H9 (cell line): ENCODE results near the gene UQCC2. TPM values are rescaled to one million over a fixed set of nuclear protein-coding genes. Genes with fewer than 3 reads are reported as not detected.

Experiments used
- DNase-seq: peaks from one replicate; pipeline ENCODE4 v3.0.0-alpha.2; 2017
- H2AFZ ChIP-seq: one replicate; pipeline ENCODE4 v1.6.1; 2013; ENCODE audit warnings: mild to moderate bottlenecking, low read length, control low read depth, moderate library complexity
- H2AK5ac ChIP-seq: 2 replicates; pipeline ENCODE4 v1.6.1; 2013; ENCODE audit warnings: low read length, control low read depth, mixed read lengths; ENCODE audit not compliant: insufficient read length
- H2BK120ac ChIP-seq: one replicate; pipeline ENCODE4 v1.6.1; 2013; ENCODE audit warnings: low read depth, mild to moderate bottlenecking, low read length, control low read depth, inconsistent platforms; ENCODE audit not compliant: poor library complexity, severe bottlenecking
- H2BK12ac ChIP-seq: 2 replicates; pipeline ENCODE4 v1.6.1; 2013; ENCODE audit warnings: low read length, control low read depth, mixed read lengths, low read depth; ENCODE audit not compliant: insufficient read length
- H2BK15ac ChIP-seq: 2 replicates; pipeline ENCODE4 v1.6.1; 2013; ENCODE audit warnings: low read depth, low read length, control low read depth
- H2BK20ac ChIP-seq: one replicate; pipeline ENCODE4 v1.6.1; 2013; ENCODE audit warnings: low read depth, mild to moderate bottlenecking, low read length, control low read depth, inconsistent platforms; ENCODE audit not compliant: poor library complexity, severe bottlenecking
- H2BK5ac ChIP-seq: 2 replicates; pipeline ENCODE4 v1.6.1; 2013; ENCODE audit warnings: low read length, control low read depth, mixed read lengths; ENCODE audit not compliant: insufficient read length
- H3K14ac ChIP-seq: 2 replicates; pipeline ENCODE4 v1.6.1; 2013; ENCODE audit warnings: low read length, control low read depth; ENCODE audit not compliant: insufficient read depth
- H3K18ac ChIP-seq: 2 replicates; pipeline ENCODE4 v1.6.1; 2013; ENCODE audit warnings: low read depth, mild to moderate bottlenecking, mixed read lengths, low read length, control low read depth; ENCODE audit not compliant: insufficient read length
- H3K23ac ChIP-seq: 2 replicates; pipeline ENCODE4 v1.6.1; 2013; ENCODE audit warnings: low read length, control low read depth, mixed read lengths, low read depth; ENCODE audit not compliant: insufficient read length
- H3K23me2 ChIP-seq: 2 replicates; pipeline ENCODE4 v1.6.1; 2013; ENCODE audit warnings: low read depth, mild to moderate bottlenecking, mixed read lengths, low read length, control low read depth; ENCODE audit not compliant: insufficient read length, poor library complexity, severe bottlenecking
- H3K27ac ChIP-seq: 2 replicates; pipeline ENCODE4 v1.5.1; 2013; ENCODE audit warnings: low read length, control low read depth, mixed read lengths, low read depth; ENCODE audit not compliant: insufficient read length
- H3K27me3 ChIP-seq: 2 replicates; pipeline ENCODE4 v1.6.1; 2013; ENCODE audit warnings: low read length, control low read depth, inconsistent platforms; ENCODE audit not compliant: insufficient read depth
- H3K4ac ChIP-seq: 2 replicates; pipeline ENCODE4 v1.6.1; 2013; ENCODE audit warnings: low read depth, mild to moderate bottlenecking, control low read depth, inconsistent platforms, low read length, moderate library complexity
- H3K4me1 ChIP-seq: 2 replicates; pipeline ENCODE4 v1.6.1; 2013; ENCODE audit warnings: low read length, control low read depth, inconsistent platforms; ENCODE audit not compliant: insufficient read depth
- H3K4me2 ChIP-seq: 2 replicates; pipeline ENCODE4 v1.6.1; 2013; ENCODE audit warnings: low read length, control low read depth, mixed read lengths; ENCODE audit not compliant: insufficient read length, insufficient read depth
- H3K56ac ChIP-seq: 2 replicates; pipeline ENCODE4 v1.6.1; 2013; ENCODE audit warnings: low read depth, mild to moderate bottlenecking, mixed read lengths, low read length, control low read depth; ENCODE audit not compliant: insufficient read length
- H3K79me1 ChIP-seq: 2 replicates; pipeline ENCODE4 v1.6.1; 2013; ENCODE audit warnings: low read depth, mild to moderate bottlenecking, moderate library complexity, low read length, control low read depth, inconsistent platforms; ENCODE audit not compliant: insufficient read depth, poor library complexity, severe bottlenecking
- H3K79me2 ChIP-seq: 2 replicates; pipeline ENCODE4 v1.6.1; 2013; ENCODE audit warnings: low read length, control low read depth, inconsistent platforms; ENCODE audit not compliant: insufficient read depth
- H3K9ac ChIP-seq: 2 replicates; pipeline ENCODE4 v1.6.1; 2013; ENCODE audit warnings: low read length, control low read depth, mixed read lengths; ENCODE audit not compliant: insufficient read length; ENCODE audit errors: extremely low read depth
- H3K9me3 ChIP-seq: one replicate; pipeline ENCODE4 v1.6.1; 2013; ENCODE audit warnings: low read depth, low read length, inconsistent platforms; ENCODE audit not compliant: control insufficient read depth
- H3T11ph ChIP-seq: one replicate; pipeline ENCODE4 v1.6.1; 2013; ENCODE audit warnings: mild to moderate bottlenecking, low read length, control low read depth, inconsistent platforms
- H4K20me1 ChIP-seq: one replicate; pipeline ENCODE4 v1.6.1; 2013; ENCODE audit not compliant: control insufficient read depth, insufficient read length, insufficient read depth
- H4K5ac ChIP-seq: 2 replicates; pipeline ENCODE4 v1.6.1; 2013; ENCODE audit warnings: low read depth, mild to moderate bottlenecking, mixed read lengths, low read length, control low read depth; ENCODE audit not compliant: insufficient read length
- H4K8ac ChIP-seq: replicated peaks from 2 replicates; pipeline ENCODE4 v1.6.1; 2013; ENCODE audit warnings: low read length, control low read depth, mixed read lengths, low read depth; ENCODE audit not compliant: insufficient read length
- H4K91ac ChIP-seq: 2 replicates; pipeline ENCODE4 v1.6.1; 2013; ENCODE audit warnings: low read depth, mild to moderate bottlenecking, moderate library complexity, mixed read lengths, low read length, control low read depth; ENCODE audit not compliant: insufficient read length
- H3K27ac Mint-ChIP-seq, 3 experiments: 2 replicates in 2 of 3; 3 replicates in 1 of 3; pipeline ENCODE4 v1.8.0; 2020 to 2021; ENCODE audit warnings: mixed read lengths in 3 of 3, mild to moderate bottlenecking in 1 of 3, moderate library complexity in 1 of 3
- H3K27me3 Mint-ChIP-seq: 2 replicates; pipeline ENCODE4 v1.8.0; 2021; ENCODE audit warnings: low read depth, mild to moderate bottlenecking, moderate library complexity, mixed read lengths
- H3K36me3 Mint-ChIP-seq, 3 experiments: 2 replicates in 2 of 3; 3 replicates in 1 of 3; pipeline ENCODE4 v1.8.0; 2020 to 2021; ENCODE audit warnings: low read depth in 3 of 3, mixed read lengths in 3 of 3; ENCODE audit not compliant: insufficient read depth in 1 of 3
- H3K4me1 Mint-ChIP-seq, 2 experiments: 2 replicates each; pipeline ENCODE4 v1.8.0; 2020; ENCODE audit warnings: mixed read lengths in 2 of 2
- H3K4me3 Mint-ChIP-seq, 2 experiments: 2 replicates in 1 of 2; 3 replicates in 1 of 2; pipeline ENCODE4 v1.8.0; 2020 to 2021; ENCODE audit warnings: mild to moderate bottlenecking in 2 of 2, mixed read lengths in 2 of 2, moderate library complexity in 1 of 2
- H3K9me3 Mint-ChIP-seq, 2 experiments: 2 replicates in 1 of 2; 3 replicates in 1 of 2; pipeline ENCODE4 v1.8.0; 2020; ENCODE audit warnings: mild to moderate bottlenecking in 2 of 2, mixed read lengths in 2 of 2, moderate library complexity in 1 of 2
- CTCF ChIP-seq: fragments of 200-600 bp; sonication (generic); conservative IDR thresholded peaks from 3 replicates; pipeline ENCODE4 v1.8.0; 2021; ENCODE audit warnings: antibody characterized with exemption, mild to moderate bottlenecking
- WGBS: extraction: QIAGEN DNeasy Blood & Tissue Kit; methylation state at CpG from one replicate; pipeline ENCODE4 v1.1.7; 2013; ENCODE audit warnings: missing lambda C conversion rate, low lambda C conversion rate, mixed read lengths; ENCODE audit not compliant: insufficient read length; ENCODE audit errors: extremely low coverage; 5-methylcytosine and 5-hydroxymethylcytosine counted together
- total RNA-seq: library from RNA; stranded (reverse); gene quantifications from 2 replicates; pipeline ENCODE4 v1.2.1, GENCODE V29; 2021

Gene UQCC2
- total RNA-seq, 1 experiment from 2014 or later, result 140 TPM

- Histone ChIP-seq H2BK15ac (no peak overlapping the region), H2BK12ac (no peak overlapping the region), H3K23me2 (no peaks in the 10 kb centered on the region), H4K20me1 (no peaks in the 10 kb centered on the region), H3T11ph (no peak overlapping the region), H3K4me2 (no peak overlapping the region), H2AK5ac (no peak overlapping the region), H3K9me3 (no peaks in the 10 kb centered on the region), H2BK120ac (no peak overlapping the region), H2BK20ac (no peak overlapping the region), H3K79me2 (no peaks in the 10 kb centered on the region), H3K23ac (no peak overlapping the region), H3K18ac (no peak overlapping the region), H4K91ac (no peak overlapping the region), H3K4ac (no peak overlapping the region), H3K79me1 (no peaks in the 10 kb centered on the region), H2AFZ (no peak overlapping the region), H3K4me1 (no peaks in the 10 kb centered on the region), H3K14ac (no peak overlapping the region), H3K27me3 (no peaks in the 10 kb centered on the region), H4K5ac (no peak overlapping the region), H4K8ac (no peak overlapping the region), H2BK5ac (no peak overlapping the region), H3K56ac (no peak overlapping the region), H3K27ac (no peak overlapping the region), H3K9ac (no peak overlapping the region)
- H3K27ac Mint-ChIP-seq, result peak overlapping the region in 1 of 3 experiments; percentile 53; a peak in 2 of 7 replicates
- no peak overlapping the region; a peak in 1 of 5 replicates for H3K4me3 Mint-ChIP-seq
- H3K27me3 Mint-ChIP-seq, result no peaks in the 10 kb centered on the region
- peaks cover 29 to 85% (median 84%) of the 10 kb centered on the region in 3 experiments; a peak in 6 of 7 replicates for H3K36me3 Mint-ChIP-seq
- no peak for TF ChIP-seq CTCF
- no peak for DNase-seq
- no peaks in the 10 kb centered on the region for H3K9me3 Mint-ChIP-seq
- WGBS, result no CpG with 5 or more reads among the region's 7 CpGs
- H3K4me1 Mint-ChIP-seq, result no peaks in the 10 kb centered on the region
These were observed 26.5 kb downstream of the UQCC2 start for GRCh38 chr6:33684983-33685382.
